Suprapubic skin (tissue), 4 donors: Measurements from ENCODE around the gene SLC16A12.

Experiments used
- EP300 ChIP-seq: sonication (generic); formaldehyde crosslinking; IDR thresholded peaks from one replicate; pipeline ENCODE4 v1.6.1; 2017; ENCODE audit warnings: antibody characterized with exemption
- POLR2A ChIP-seq, 2 donors: fragments of 450-650 bp; IDR thresholded peaks; one replicate each; pipeline ENCODE4 v1.6.1; 2017; ENCODE audit warnings: antibody characterized with exemption in 2 of 2, mild to moderate bottlenecking in 2 of 2, moderate library complexity in 2 of 2
- POLR2AphosphoS5 ChIP-seq, 3 donors: sonication (generic); formaldehyde crosslinking; IDR thresholded peaks; one replicate each; pipeline ENCODE4 v1.6.1; 2017; ENCODE audit warnings: antibody characterized with exemption in 3 of 3
- TF ChIP-seq, protein P1 (sequence below), 2 donors: fragments of 200-600 bp in 1 of 2; fragments of 450-650 bp in 1 of 2; sonication (generic) in 1 of 2; IDR thresholded peaks; one replicate each; pipeline ENCODE4 v1.5.1; 2016 to 2019; ENCODE audit warnings: antibody characterized with exemption in 2 of 2, mild to moderate bottlenecking in 1 of 2, moderate library complexity in 1 of 2

DNA sequence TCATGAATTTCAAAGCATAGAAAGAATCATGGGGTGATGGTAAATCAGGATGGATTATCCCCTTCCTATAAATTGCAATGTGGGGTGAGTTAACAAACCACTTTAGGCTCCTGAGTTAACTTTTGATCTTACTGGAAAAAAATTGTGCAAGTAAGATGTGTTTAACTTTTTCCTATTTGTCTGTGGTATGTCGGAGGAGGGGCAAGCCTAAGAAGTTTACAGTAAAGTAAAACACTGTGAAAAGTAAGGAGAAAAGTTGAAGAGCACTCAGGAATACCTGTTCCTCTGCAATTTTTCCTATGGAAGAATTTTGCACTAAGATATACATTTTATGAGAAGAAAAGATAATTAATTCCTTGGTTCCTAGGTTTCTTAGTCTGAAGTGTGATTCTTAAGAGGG is 76.6 kb downstream of the SLC16A12 start:
- TF ChIP-seq, protein P1, sequence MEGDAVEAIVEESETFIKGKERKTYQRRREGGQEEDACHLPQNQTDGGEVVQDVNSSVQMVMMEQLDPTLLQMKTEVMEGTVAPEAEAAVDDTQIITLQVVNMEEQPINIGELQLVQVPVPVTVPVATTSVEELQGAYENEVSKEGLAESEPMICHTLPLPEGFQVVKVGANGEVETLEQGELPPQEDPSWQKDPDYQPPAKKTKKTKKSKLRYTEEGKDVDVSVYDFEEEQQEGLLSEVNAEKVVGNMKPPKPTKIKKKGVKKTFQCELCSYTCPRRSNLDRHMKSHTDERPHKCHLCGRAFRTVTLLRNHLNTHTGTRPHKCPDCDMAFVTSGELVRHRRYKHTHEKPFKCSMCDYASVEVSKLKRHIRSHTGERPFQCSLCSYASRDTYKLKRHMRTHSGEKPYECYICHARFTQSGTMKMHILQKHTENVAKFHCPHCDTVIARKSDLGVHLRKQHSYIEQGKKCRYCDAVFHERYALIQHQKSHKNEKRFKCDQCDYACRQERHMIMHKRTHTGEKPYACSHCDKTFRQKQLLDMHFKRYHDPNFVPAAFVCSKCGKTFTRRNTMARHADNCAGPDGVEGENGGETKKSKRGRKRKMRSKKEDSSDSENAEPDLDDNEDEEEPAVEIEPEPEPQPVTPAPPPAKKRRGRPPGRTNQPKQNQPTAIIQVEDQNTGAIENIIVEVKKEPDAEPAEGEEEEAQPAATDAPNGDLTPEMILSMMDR (IDR thresholded peaks at IDR 0.05), result no peak
- TF ChIP-seq POLR2AphosphoS5 (IDR thresholded peaks at IDR 0.05) (no peak), EP300 (no peak), POLR2A (IDR thresholded peaks at IDR 0.05) (no peak)
